Sigmoid colon (tissue), 4 donors: ENCODE data around the gene HOXD3.

Source experiments
- CTCF ChIP-seq, 4 experiments: fragments of 450-650 bp in 3 of 4; fragments of 200-600 bp in 1 of 4; IDR thresholded peaks; one replicate each; pipeline ENCODE4 v1.5.1; 2016 to 2019; ENCODE audit warnings: antibody characterized with exemption in 4 of 4, mild to moderate bottlenecking in 3 of 4, moderate library complexity in 2 of 4
- EP300 ChIP-seq, 4 donors: sonication (generic); formaldehyde crosslinking; IDR thresholded peaks; one replicate each; pipeline ENCODE4 v1.6.1; 2017; ENCODE audit warnings: antibody characterized with exemption in 4 of 4
- POLR2AphosphoS5 ChIP-seq, 4 donors: sonication (generic); formaldehyde crosslinking; IDR thresholded peaks; one replicate each; pipeline ENCODE4 v1.6.1; 2017; ENCODE audit warnings: antibody characterized with exemption in 4 of 4

GRCh38 chr2:176174382-176174823 lies 17.3 kb downstream of the HOXD3 start:
- no peak for TF ChIP-seq EP300 (IDR thresholded peaks at IDR 0.05)
- TF ChIP-seq CTCF (IDR thresholded peaks at IDR 0.05) = no peak
- no peak for TF ChIP-seq POLR2AphosphoS5 (IDR thresholded peaks at IDR 0.05)
